WTC11 (cell line): Measurements from ENCODE around the gene GNS.

ENCODE experiments used
- ATF1 ChIP-seq: sonication (generic); formaldehyde crosslinking; IDR thresholded peaks from 2 replicates; pipeline ENCODE4 v1.8.1; 2023; ENCODE audit warnings: mild to moderate bottlenecking, moderate library complexity, missing genetic modification reagents
- ATF3 ChIP-seq: sonication (generic); formaldehyde crosslinking; conservative IDR thresholded peaks from 2 replicates; pipeline ENCODE4 v1.8.1; 2022; ENCODE audit warnings: mild to moderate bottlenecking, missing genetic modification reagents
- CTCF ChIP-seq: fragments of 200-600 bp; IDR thresholded peaks from 2 replicates; pipeline ENCODE4 v1.8.0; 2022; ENCODE audit warnings: antibody characterized with exemption
- E2F4 ChIP-seq: sonication (generic); formaldehyde crosslinking; IDR thresholded peaks from 2 replicates; pipeline ENCODE4 v1.8.1; 2022; ENCODE audit warnings: low read depth, mild to moderate bottlenecking, moderate library complexity, missing genetic modification reagents, borderline replicate concordance
- E2F5 ChIP-seq: sonication (generic); formaldehyde crosslinking; IDR thresholded peaks from 2 replicates; pipeline ENCODE4 v1.8.1; 2022; ENCODE audit warnings: mild to moderate bottlenecking, moderate library complexity, missing genetic modification reagents
- IRF1 ChIP-seq: sonication (generic); formaldehyde crosslinking; IDR thresholded peaks from 2 replicates; pipeline ENCODE4 v1.8.0; 2023; ENCODE audit warnings: missing genetic modification reagents
- JAZF1 ChIP-seq: fragments of 250-450 bp; sonication (Bioruptor Pico); IDR thresholded peaks from 2 replicates; pipeline ENCODE4 v1.9.0; 2021; ENCODE audit warnings: moderate library complexity, mild to moderate bottlenecking, inconsistent platforms
- NR2C2 ChIP-seq: sonication (generic); formaldehyde crosslinking; IDR thresholded peaks from 2 replicates; pipeline ENCODE4 v1.8.0; 2022; ENCODE audit warnings: mild to moderate bottlenecking, missing genetic modification reagents
- ZBTB43 ChIP-seq: sonication (generic); formaldehyde crosslinking; IDR thresholded peaks from 2 replicates; pipeline ENCODE4 v1.8.1; 2023; ENCODE audit warnings: mild to moderate bottlenecking, missing genetic modification reagents
- ZNF121 ChIP-seq: sonication (generic); formaldehyde crosslinking; IDR thresholded peaks from 2 replicates; pipeline ENCODE4 v1.8.0; 2023; ENCODE audit warnings: missing genetic modification reagents

- TF ChIP-seq CTCF, result no peak
- TF ChIP-seq E2F5, result no peak
- no peak for TF ChIP-seq JAZF1 (CRISPR knock-in tag)
- no peak for TF ChIP-seq NR2C2 (CRISPR knock-in tag)
- no peak for TF ChIP-seq ATF3 (CRISPR knock-in tag)
- TF ChIP-seq E2F4 (CRISPR knock-in tag), result no peak
- no peak for TF ChIP-seq ZNF121 (CRISPR knock-in tag)
- TF ChIP-seq ATF1 (CRISPR knock-in tag), result no peak
- TF ChIP-seq IRF1 (CRISPR knock-in tag), result no peak
- no peak for TF ChIP-seq ZBTB43 (CRISPR knock-in tag)
Measured at GRCh38 chr12:64785838-64786237, 26.6 kb upstream of the GNS start.
